ENCODE data around the gene ZNF521. TPM values are rescaled to one million over a fixed set of nuclear protein-coding genes. Genes with fewer than 3 reads are reported as not detected.
A peak's percentile ranks its signal among the peaks of the same experiment; 100 is the strongest.

The ZNF521 gene
- total RNA-seq, 6 donors from 2014 or later = 4.7 to 37.7 (median 13.8) TPM

DNA sequence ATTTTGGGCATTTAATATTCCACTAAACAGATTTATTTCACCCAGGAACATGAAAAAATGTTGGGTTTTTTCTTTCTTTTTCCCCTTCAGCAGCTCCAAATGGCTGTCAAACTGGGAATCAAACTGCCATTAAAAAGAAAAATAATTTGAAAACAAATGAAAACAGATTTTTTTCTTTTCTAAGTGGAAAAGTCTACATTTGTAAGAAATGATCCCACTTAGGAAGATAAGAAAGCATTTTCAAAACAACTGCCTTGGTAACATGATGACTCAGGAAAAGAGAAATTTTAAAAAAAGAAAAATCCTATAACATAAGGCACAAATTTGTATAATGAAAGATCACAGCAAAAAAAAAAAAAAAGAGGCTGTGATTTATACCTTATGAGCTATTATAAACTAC lies 20.0 kb downstream of the ZNF521 start:
- ATAC-seq (ENCODE audit: low FRiP score in 2 of 2) (no peak), DNase-seq (no peak)
- Histone ChIP-seq H3K9me3 (no peaks in the 10 kb centered on the region), H3K27ac (no peak overlapping the region), H3K36me3 (no peaks in the 10 kb centered on the region), H3K4me3 (no peak overlapping the region), H3K27me3 (no peaks in the 10 kb centered on the region), H3K4me1 (peaks cover 0 to 6% (median 1%) of the 10 kb centered on the region in 4 donors)
- TF ChIP-seq EP300 (IDR thresholded peaks at IDR 0.05) (no peak), POLR2A (IDR thresholded peaks at IDR 0.05) (no peak), CTCF (IDR thresholded peaks at IDR 0.05) (no peak), POLR2AphosphoS5 (IDR thresholded peaks at IDR 0.05) (no peak)

DNA sequence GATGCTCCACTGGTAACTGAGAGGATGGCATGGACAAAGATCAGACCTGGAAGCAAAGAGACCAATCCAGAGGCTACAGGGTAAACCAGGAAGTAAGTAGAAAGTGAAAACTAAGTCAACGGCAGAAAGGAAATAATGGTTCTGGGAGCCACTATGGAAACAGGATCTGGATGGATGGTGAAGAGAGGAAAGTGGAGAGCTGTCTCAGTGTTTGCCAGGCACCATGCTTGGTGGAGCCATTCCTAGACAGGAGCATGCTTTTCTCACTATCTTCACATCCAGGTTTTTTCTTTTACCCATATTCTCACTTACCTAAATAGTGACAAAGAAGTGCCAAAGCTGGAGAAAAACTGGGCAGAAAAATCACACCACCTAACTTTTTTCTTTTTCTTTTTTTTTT lies 22.2 kb downstream of the ZNF521 start:
- H3K27me3 ChIP-seq = no peaks in the 10 kb centered on the region
- WGBS, 2 donors = 36 to 59% methylated on average over 1 of the region's 1 CpG
- ATAC-seq (ENCODE audit: low FRiP score in 2 of 2) = no peak
- DNase-seq = no peak
- TF ChIP-seq POLR2AphosphoS5 (IDR thresholded peaks at IDR 0.05) (no peak), CTCF (IDR thresholded peaks at IDR 0.05) (no peak), POLR2A (IDR thresholded peaks at IDR 0.05) (no peak), EP300 (IDR thresholded peaks at IDR 0.05) (no peak)
- H3K36me3 ChIP-seq = no peaks in the 10 kb centered on the region
- H3K4me3 ChIP-seq = no peak overlapping the region
- H3K9me3 ChIP-seq = no peaks in the 10 kb centered on the region
- no peak overlapping the region for H3K27ac ChIP-seq
- H3K4me1 ChIP-seq = peaks cover 0 to 6% (median 1%) of the 10 kb centered on the region in 4 donors

DNA sequence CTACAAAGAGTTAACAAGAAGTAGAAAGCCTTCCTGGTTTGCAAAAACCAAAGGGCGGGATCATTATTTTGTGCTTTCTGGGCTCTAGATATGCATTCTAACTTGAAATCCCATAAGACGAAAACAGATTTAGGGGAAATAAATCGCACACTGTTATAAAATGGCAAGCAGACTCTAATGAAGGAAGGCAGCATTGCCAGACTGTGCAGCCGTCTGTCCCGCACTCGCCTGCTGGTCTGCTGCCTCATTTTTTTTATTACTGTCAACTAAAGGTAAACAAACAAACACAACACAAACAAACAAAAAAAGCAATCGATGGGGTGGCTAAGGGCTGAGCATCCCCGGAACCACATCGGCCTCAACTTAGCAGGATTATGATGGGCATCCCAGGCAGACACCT lies 24.4 kb downstream of the ZNF521 start:
- no peaks in the 10 kb centered on the region for H3K9me3 ChIP-seq
- peaks cover 0 to 6% (median 1%) of the 10 kb centered on the region in 4 donors for H3K4me1 ChIP-seq
- no peak overlapping the region for H3K4me3 ChIP-seq
- no peak overlapping the region for H3K27ac ChIP-seq
- ATAC-seq (ENCODE audit: low FRiP score in 2 of 2) (peak in 1 of 2 donors; percentile 40), DNase-seq (no peak)
- no peaks in the 10 kb centered on the region for H3K27me3 ChIP-seq
- no peaks in the 10 kb centered on the region for H3K36me3 ChIP-seq
- WGBS, 2 donors = 51% methylated on average over 9 of the region's 9 CpGs
- TF ChIP-seq POLR2AphosphoS5 (IDR thresholded peaks at IDR 0.05) = no peak

GRCh38 chr18:25326361-25326952 lies 25.5 kb downstream of the ZNF521 start:
- peaks cover 0 to 6% (median 1%) of the 10 kb centered on the region in 4 donors for H3K4me1 ChIP-seq
- ATAC-seq (ENCODE audit: low FRiP score in 2 of 2) (no peak), DNase-seq (no peak)
- H3K4me3 ChIP-seq = no peak overlapping the region
- no peak overlapping the region for H3K27ac ChIP-seq
- no peaks in the 10 kb centered on the region for H3K27me3 ChIP-seq
- no peaks in the 10 kb centered on the region for H3K36me3 ChIP-seq
- H3K9me3 ChIP-seq = no peaks in the 10 kb centered on the region
- TF ChIP-seq CTCF (IDR thresholded peaks at IDR 0.05) (no peak), EP300 (IDR thresholded peaks at IDR 0.05) (no peak), POLR2A (IDR thresholded peaks at IDR 0.05) (no peak), POLR2AphosphoS5 (IDR thresholded peaks at IDR 0.05) (no peak)
- 65 to 69% methylated on average over 4 of the region's 4 CpGs for WGBS, 2 donors

DNA sequence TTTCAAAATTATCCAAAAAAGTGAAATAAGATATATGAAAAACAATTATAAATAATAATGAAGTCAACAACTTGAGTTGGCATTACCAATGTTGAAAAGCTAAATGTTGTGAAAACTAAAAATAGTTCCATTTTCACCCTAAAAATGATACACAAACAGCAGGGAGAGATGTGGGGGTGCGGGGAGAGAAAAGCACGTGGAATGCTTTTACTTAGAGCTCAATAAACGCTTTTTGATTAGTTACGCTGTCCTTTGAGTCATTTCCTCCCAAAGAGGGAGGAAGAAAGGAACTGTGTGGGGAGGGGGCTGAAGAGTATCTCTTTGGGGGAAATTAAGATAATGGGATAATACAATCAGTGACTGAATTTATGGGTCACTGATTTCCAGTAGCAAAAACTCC lies 29.2 kb downstream of the ZNF521 start:
- H3K36me3 ChIP-seq = no peaks in the 10 kb centered on the region
- no peaks in the 10 kb centered on the region for H3K4me1 ChIP-seq
- ATAC-seq (ENCODE audit: low FRiP score in 2 of 2) = no peak
- no peaks in the 10 kb centered on the region for H3K9me3 ChIP-seq
- H3K4me3 ChIP-seq = no peak overlapping the region
- DNase-seq = no peak
- H3K27ac ChIP-seq = no peak overlapping the region
- TF ChIP-seq POLR2A (IDR thresholded peaks at IDR 0.05) (no peak), CTCF (IDR thresholded peaks at IDR 0.05) (no peak), POLR2AphosphoS5 (IDR thresholded peaks at IDR 0.05) (no peak), EP300 (IDR thresholded peaks at IDR 0.05) (no peak)
- H3K27me3 ChIP-seq = no peaks in the 10 kb centered on the region
- WGBS, 2 donors = 83 to 88% methylated on average over 4 of the region's 4 CpGs

Measured in upper lobe of left lung (tissue), 6 donors.